Measurements from ENCODE around the gene TSC22D2.

The TSC22D2 gene

DNA sequence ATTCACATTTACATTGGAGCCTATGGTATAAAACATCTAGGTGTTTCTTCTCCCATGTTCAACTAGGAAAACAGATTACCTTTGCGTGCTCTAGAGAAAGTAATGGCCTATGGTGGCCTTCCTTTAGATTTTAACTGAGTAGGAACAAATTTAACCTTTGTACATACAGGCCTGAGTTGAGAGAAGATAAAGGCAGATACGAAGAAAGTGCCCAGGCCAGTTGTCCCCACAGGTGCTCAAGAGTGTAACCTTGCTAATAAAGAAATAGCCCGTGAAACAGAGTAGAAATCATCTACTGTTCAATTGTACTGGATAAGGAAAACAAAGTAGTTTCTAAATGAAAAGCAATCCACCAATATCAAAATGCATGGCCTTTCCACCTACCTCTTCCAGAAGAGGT lies 6.8 kb upstream of the TSC22D2 start:
- TF ChIP-seq TEAD4 (IDR thresholded peaks at IDR 0.05) (no peak), CEBPB (IDR thresholded peaks at IDR 0.05) (no peak), USF1 (IDR thresholded peaks at IDR 0.05) (no peak), RAD21 (IDR thresholded peaks at IDR 0.05; ENCODE audit: low read depth) (no peak), YY1 (IDR thresholded peaks at IDR 0.05; ENCODE audit: low read depth) (no peak)
- TF ChIP-seq, protein P1, sequence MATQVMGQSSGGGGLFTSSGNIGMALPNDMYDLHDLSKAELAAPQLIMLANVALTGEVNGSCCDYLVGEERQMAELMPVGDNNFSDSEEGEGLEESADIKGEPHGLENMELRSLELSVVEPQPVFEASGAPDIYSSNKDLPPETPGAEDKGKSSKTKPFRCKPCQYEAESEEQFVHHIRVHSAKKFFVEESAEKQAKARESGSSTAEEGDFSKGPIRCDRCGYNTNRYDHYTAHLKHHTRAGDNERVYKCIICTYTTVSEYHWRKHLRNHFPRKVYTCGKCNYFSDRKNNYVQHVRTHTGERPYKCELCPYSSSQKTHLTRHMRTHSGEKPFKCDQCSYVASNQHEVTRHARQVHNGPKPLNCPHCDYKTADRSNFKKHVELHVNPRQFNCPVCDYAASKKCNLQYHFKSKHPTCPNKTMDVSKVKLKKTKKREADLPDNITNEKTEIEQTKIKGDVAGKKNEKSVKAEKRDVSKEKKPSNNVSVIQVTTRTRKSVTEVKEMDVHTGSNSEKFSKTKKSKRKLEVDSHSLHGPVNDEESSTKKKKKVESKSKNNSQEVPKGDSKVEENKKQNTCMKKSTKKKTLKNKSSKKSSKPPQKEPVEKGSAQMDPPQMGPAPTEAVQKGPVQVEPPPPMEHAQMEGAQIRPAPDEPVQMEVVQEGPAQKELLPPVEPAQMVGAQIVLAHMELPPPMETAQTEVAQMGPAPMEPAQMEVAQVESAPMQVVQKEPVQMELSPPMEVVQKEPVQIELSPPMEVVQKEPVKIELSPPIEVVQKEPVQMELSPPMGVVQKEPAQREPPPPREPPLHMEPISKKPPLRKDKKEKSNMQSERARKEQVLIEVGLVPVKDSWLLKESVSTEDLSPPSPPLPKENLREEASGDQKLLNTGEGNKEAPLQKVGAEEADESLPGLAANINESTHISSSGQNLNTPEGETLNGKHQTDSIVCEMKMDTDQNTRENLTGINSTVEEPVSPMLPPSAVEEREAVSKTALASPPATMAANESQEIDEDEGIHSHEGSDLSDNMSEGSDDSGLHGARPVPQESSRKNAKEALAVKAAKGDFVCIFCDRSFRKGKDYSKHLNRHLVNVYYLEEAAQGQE (IDR thresholded peaks at IDR 0.05; ENCODE audit: low read depth), result no peak

- TF ChIP-seq NFIC (IDR thresholded peaks at IDR 0.05), result no peak
- TF ChIP-seq, protein P1 (IDR thresholded peaks at IDR 0.05; ENCODE audit: low read depth), result no peak
Observed at GRCh38 chr3:150402217-150402616, 5.9 kb upstream of the TSC22D2 start.

- TF ChIP-seq YY1 (IDR thresholded peaks at IDR 0.05; ENCODE audit: low read depth) (no peak), TAF1 (IDR thresholded peaks at IDR 0.05; ENCODE audit: low read depth) (no peak), TCF12 (IDR thresholded peaks at IDR 0.05; ENCODE audit: low read depth) (no peak), FOXM1 (IDR thresholded peaks at IDR 0.05; ENCODE audit: borderline replicate concordance, low read depth) (no peak), USF1 (IDR thresholded peaks at IDR 0.05) (no peak)
Observed at GRCh38 chr3:150404023-150404422, 4.1 kb upstream of the TSC22D2 start.

GRCh38 chr3:150407051-150407807 lies 869 bp upstream of the TSC22D2 start:
- TF ChIP-seq CEBPB (IDR thresholded peaks at IDR 0.05) (no peak), TCF12 (IDR thresholded peaks at IDR 0.05; ENCODE audit: low read depth) (no peak), EGR1 (IDR thresholded peaks at IDR 0.05) (no peak), CREB1 (IDR thresholded peaks at IDR 0.05; ENCODE audit: low read depth) (no peak)
- TF ChIP-seq, protein P1 (IDR thresholded peaks at IDR 0.05; ENCODE audit: low read depth), result no peak

DNA sequence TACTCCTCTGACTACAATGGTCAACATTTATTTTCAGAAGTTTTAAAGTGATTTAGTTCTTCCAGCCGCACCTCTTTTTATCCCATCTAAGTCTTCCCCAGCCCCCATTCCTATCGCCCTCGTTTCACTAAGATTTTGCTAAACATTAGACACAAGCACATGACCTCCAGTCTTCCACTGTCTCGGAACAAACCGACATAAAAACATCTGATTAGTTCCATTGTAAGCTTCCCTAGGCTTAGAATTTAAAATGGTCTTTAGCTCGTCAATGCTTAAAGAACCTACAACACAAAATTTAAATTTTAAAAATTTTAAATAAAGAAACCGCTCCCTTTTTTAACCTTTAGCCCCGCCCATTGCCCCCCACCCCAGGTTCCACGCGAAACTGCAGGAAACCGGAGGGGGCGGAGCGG lies 284 bp upstream of the TSC22D2 start:
- no peak for TF ChIP-seq YY1 (IDR thresholded peaks at IDR 0.05; ENCODE audit: low read depth)
- no peak for TF ChIP-seq CEBPB (IDR thresholded peaks at IDR 0.05)
- no peak for TF ChIP-seq FOXM1 (IDR thresholded peaks at IDR 0.05; ENCODE audit: borderline replicate concordance, low read depth)
- TF ChIP-seq USF1 (IDR thresholded peaks at IDR 0.05), result 0 out of 2 replicates have a peak, but pooled peaks have one; percentile 37
- TF ChIP-seq TEAD4 (IDR thresholded peaks at IDR 0.05), result no peak
- TF ChIP-seq MAX (IDR thresholded peaks at IDR 0.05), result peak; percentile 55; the same call in 1 of the 2 replicates
- TF ChIP-seq NFIC (IDR thresholded peaks at IDR 0.05), result no peak
- TF ChIP-seq CREB1 (IDR thresholded peaks at IDR 0.05; ENCODE audit: low read depth), result peak; percentile 83
- TF ChIP-seq RAD21 (IDR thresholded peaks at IDR 0.05; ENCODE audit: low read depth), result no peak
- TF ChIP-seq EGR1 (IDR thresholded peaks at IDR 0.05), result no peak
- TF ChIP-seq TCF12 (IDR thresholded peaks at IDR 0.05; ENCODE audit: low read depth), result no peak
- no peak for TF ChIP-seq ZBTB7A (IDR thresholded peaks at IDR 0.05; ENCODE audit: low read depth)
- TF ChIP-seq, protein P1 (IDR thresholded peaks at IDR 0.05; ENCODE audit: low read depth), result no peak
- no peak for TF ChIP-seq TAF1 (IDR thresholded peaks at IDR 0.05; ENCODE audit: low read depth)
- TF ChIP-seq EP300 (IDR thresholded peaks at IDR 0.05; ENCODE audit: borderline replicate concordance), result no peak
